ENCODE results near the gene PCSK1. TPM values are rescaled to one million over a fixed set of nuclear protein-coding genes. Genes with fewer than 3 reads are reported as not detected.

Gene PCSK1
- total RNA-seq, 1 donor = 0.45 TPM

DNA sequence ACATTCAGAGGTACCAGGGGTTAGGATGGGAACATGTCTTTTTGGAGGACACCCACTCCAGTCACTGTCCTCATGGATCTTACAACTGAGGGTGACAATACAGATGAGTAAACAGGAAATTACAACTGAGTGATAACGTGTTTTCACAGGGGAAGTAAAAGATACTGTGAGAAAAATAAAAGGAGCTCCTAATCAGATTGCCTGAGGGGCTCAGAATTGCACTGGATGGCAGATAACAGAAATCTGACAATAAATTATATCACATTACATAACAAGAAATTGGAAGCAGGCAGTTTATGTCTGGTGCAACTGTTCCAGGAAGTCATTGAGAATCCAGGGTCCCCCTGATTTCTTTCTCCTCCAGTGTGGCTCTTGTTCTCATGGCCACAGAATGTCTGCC lies 40.1 kb upstream of the PCSK1 start:
- TF ChIP-seq, protein P1, sequence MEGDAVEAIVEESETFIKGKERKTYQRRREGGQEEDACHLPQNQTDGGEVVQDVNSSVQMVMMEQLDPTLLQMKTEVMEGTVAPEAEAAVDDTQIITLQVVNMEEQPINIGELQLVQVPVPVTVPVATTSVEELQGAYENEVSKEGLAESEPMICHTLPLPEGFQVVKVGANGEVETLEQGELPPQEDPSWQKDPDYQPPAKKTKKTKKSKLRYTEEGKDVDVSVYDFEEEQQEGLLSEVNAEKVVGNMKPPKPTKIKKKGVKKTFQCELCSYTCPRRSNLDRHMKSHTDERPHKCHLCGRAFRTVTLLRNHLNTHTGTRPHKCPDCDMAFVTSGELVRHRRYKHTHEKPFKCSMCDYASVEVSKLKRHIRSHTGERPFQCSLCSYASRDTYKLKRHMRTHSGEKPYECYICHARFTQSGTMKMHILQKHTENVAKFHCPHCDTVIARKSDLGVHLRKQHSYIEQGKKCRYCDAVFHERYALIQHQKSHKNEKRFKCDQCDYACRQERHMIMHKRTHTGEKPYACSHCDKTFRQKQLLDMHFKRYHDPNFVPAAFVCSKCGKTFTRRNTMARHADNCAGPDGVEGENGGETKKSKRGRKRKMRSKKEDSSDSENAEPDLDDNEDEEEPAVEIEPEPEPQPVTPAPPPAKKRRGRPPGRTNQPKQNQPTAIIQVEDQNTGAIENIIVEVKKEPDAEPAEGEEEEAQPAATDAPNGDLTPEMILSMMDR (IDR thresholded peaks at IDR 0.05; ENCODE audit: insufficient read depth, low read length) = no peak
- H3K4me3 ChIP-seq (ENCODE audit: low read depth, low read length) = no peak overlapping the region
- DNase-seq (ENCODE audit: low read depth) = no peak

DNA sequence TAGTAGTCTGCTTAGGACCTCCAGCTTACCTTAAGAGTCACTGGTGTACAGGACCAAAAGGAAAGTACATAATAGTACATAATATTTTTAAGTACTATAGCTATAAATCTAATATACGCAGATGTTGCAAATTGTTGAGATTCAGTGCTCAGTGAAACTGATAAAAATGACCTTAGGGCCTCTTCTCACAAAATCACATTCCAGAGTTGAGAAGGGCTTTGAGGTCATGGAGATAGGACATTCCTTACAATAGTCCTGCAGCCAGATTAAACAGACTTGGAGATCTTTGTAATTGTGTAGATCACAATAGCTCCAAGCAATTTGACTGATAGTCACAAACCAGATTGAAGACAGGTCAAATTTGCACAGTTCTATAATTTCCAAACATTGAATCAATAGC lies 37.7 kb upstream of the PCSK1 start:
- no peak for DNase-seq (ENCODE audit: low read depth)
- TF ChIP-seq, protein P1 (IDR thresholded peaks at IDR 0.05; ENCODE audit: insufficient read depth, low read length) = no peak
- no peak overlapping the region for H3K4me3 ChIP-seq (ENCODE audit: low read depth, low read length)

DNA sequence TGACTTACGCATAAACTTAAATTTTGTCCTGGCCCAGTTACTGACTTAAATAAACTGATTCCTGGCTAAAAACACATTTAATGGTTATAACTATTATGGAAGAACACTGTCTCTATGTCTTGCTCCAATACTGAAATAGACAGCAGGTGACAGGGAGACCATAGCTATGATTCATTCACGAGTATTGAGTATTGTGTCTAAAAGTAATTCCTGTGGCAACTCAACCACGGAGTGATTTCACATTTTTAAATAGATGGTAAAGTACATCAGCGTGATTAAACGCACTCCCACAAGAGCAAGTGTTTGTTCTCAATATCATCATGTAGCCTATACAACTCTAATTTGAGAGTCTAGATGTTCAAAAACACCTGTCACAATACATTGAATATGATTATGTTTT lies 35.9 kb upstream of the PCSK1 start:
- TF ChIP-seq, protein P1 (IDR thresholded peaks at IDR 0.05; ENCODE audit: insufficient read depth, low read length) = no peak
- no peak for DNase-seq (ENCODE audit: low read depth)
- H3K4me3 ChIP-seq (ENCODE audit: low read depth, low read length) = no peak overlapping the region

DNA sequence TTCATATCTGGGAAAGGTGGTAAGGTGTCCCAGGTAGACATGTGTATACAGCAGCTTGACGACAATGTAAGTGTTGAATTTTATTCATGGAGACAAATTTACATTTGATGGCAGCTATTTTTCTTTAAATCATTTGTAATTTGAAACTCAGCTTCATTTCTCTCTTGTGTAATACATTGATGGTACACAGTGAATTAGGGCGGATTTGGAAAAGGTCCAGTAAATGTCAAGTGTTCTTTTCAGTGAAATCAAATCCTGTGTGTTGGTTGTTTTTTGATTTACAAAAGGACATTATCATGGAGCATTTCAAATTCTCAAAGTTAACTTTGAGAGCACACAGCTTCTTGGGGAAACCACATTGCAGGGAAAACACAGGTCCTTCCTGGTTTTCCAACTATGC lies 30.0 kb upstream of the PCSK1 start:
- DNase-seq (ENCODE audit: low read depth) = no peak
- H3K4me3 ChIP-seq (ENCODE audit: low read depth, low read length) = no peak overlapping the region
- TF ChIP-seq, protein P1 (IDR thresholded peaks at IDR 0.05; ENCODE audit: insufficient read depth, low read length) = no peak

DNA sequence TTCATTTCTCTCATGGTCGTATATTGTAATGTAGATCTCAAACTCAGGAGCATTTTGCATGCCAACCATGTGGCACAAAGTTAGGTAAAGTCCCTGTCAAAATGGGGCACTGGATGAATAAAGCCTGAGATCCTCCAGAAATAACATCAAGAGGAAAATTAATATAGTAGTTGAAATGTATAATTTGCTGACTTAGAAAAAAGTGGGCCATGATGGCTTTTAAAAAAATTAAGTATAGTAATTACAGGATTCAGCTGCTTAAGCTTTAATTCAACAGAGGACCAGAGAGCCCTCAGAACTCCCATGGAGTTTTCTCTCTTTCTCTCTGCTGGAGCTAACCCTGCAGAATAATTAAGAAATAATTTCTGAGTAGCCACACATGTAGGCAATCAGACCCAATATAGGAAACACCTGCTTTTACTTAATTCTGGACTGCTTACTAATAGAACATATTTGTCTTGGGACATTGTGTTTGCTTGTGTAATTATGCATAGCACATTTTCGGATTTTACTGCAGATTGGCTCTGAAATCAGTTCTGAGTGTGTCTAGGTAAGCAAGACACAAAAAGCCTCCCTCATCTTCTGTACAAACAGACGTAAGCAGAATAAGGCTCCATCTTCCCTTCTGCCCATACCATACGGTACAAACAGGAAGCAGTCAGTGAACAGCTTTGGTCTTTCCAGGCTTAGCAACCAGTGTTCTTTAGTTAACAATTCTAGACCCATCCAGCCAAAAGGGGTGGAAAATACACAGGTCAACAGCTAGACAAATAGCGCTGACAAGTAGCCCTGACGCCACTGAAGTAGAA lies 26.5 kb upstream of the PCSK1 start:
- no peak overlapping the region for H3K4me3 ChIP-seq (ENCODE audit: low read depth, low read length)
- TF ChIP-seq, protein P1 (IDR thresholded peaks at IDR 0.05; ENCODE audit: insufficient read depth, low read length) = no peak
- DNase-seq (ENCODE audit: low read depth) = no peak

DNA sequence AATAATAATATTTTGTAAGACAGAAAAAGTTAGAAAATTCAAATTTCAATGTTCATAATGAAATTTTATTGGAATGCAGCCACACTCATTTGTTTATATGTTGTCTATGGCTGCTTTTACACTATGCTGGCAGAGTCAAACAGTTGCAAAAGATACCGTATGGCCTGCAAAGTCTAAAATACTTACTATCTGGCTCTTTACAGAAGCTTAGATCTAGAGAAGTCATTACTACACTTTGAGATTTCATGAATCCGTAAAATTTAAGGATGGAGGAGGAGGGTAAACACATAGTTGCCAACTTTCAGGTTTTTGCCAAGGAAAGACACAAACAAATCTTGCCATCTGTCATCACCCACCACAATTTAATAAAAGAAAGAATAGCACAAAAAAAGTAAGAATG lies 25.1 kb upstream of the PCSK1 start:
- TF ChIP-seq, protein P1 (IDR thresholded peaks at IDR 0.05; ENCODE audit: insufficient read depth, low read length) = no peak
- DNase-seq (ENCODE audit: low read depth) = no peak

DNA sequence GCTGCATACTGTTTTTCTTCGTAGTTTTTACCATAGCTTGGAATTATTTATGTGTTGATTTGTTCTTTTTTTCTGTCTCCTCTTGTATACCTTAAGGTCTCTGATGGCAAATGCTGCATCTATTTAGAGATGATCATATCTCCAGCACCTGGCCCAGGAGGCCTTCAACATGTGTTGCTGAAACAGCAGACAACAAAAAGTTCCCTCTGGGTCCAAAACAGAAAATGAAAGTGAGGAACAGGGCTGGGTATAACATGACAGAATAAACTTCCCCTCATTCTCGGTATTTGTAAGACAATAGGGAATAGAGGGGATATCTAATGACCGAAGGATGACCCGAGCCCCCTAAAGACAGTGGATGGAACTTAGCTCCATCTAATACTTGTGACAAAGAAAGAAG lies 22.7 kb upstream of the PCSK1 start:
- no peak for DNase-seq (ENCODE audit: low read depth)
- TF ChIP-seq, protein P1 (IDR thresholded peaks at IDR 0.05; ENCODE audit: insufficient read depth, low read length) = no peak
- H3K4me3 ChIP-seq (ENCODE audit: low read depth, low read length) = no peak overlapping the region

More for the DNA sequence above, 25.1 kb upstream of the PCSK1 start:
- H3K4me3 ChIP-seq (ENCODE audit: low read depth, low read length) = no peak overlapping the region
